OCI-M2 (cell line): ENCODE results near the gene MAP3K20.

Experiments
- DNase-seq: peaks from one replicate; lab custom pipeline; 2025; ENCODE audit not compliant: unreplicated experiment; lab: John Stamatoyannopoulos, UW

The MAP3K20 gene

GRCh38 chr2:173050684-173051083, 25.0 kb upstream of the MAP3K20 start:
- no peak for DNase-seq

- DNase-seq = no peak
Observed at GRCh38 chr2:173051463-173052215, 24.0 kb upstream of the MAP3K20 start.

- no peak for DNase-seq
Observed at GRCh38 chr2:173053043-173053699, 22.5 kb upstream of the MAP3K20 start.

- DNase-seq = no peak
Observed at GRCh38 chr2:173054466-173054865, 21.2 kb upstream of the MAP3K20 start.

GRCh38 chr2:173056705-173057364, 18.8 kb upstream of the MAP3K20 start:
- DNase-seq = no peak

GRCh38 chr2:173058097-173058496, 17.5 kb upstream of the MAP3K20 start:
- no peak for DNase-seq

- DNase-seq = no peak
Observed at GRCh38 chr2:173058673-173059072, 17.0 kb upstream of the MAP3K20 start.

- no peak for DNase-seq
Observed at GRCh38 chr2:173059292-173059691, 16.4 kb upstream of the MAP3K20 start.

- no peak for DNase-seq
Observed at GRCh38 chr2:173059971-173060461, 15.6 kb upstream of the MAP3K20 start.

GRCh38 chr2:173062801-173063200, 12.8 kb upstream of the MAP3K20 start:
- no peak for DNase-seq

GRCh38 chr2:173064151-173064805, 11.4 kb upstream of the MAP3K20 start:
- DNase-seq = no peak

- no peak for DNase-seq
Observed at GRCh38 chr2:173066887-173067676, 8.6 kb upstream of the MAP3K20 start.

- DNase-seq = no peak
Observed at GRCh38 chr2:173075056-173075780, 428 bp upstream of the MAP3K20 start.

GRCh38 chr2:173076581-173077345, 1.1 kb downstream of the MAP3K20 start:
- DNase-seq = no peak

GRCh38 chr2:173077506-173078177, 2.0 kb downstream of the MAP3K20 start:
- no peak for DNase-seq

- DNase-seq = no peak
Observed at GRCh38 chr2:173079141-173079540, 3.5 kb downstream of the MAP3K20 start.

- DNase-seq = no peak
Observed at GRCh38 chr2:173079973-173080860, 4.6 kb downstream of the MAP3K20 start.
